Vagina (tissue), 2 donors: ENCODE results near the gene CX3CL1. TPM values are rescaled to one million over a fixed set of nuclear protein-coding genes. Genes with fewer than 3 reads are reported as not detected.
A peak's percentile ranks its signal among the peaks of the same experiment; 100 is the strongest.

Experiments
- DNase-seq, 2 donors: peaks; one replicate each; pipeline ENCODE4 v3.0.0-alpha.2; 2017; ENCODE audit errors: extremely low spot score in 2 of 2
- H3K27ac ChIP-seq: fragments of 200-600 bp; sonication (generic); one replicate; pipeline ENCODE4 v1.5.1; 2019
- H3K27me3 ChIP-seq: fragments of 200-600 bp; sonication (generic); one replicate; pipeline ENCODE4 v1.5.1; 2019
- H3K36me3 ChIP-seq, 2 donors: fragments of 200-600 bp; sonication (generic); one replicate each; pipeline ENCODE4 v1.5.1; 2017 to 2019
- H3K4me1 ChIP-seq: fragments of 200-600 bp; sonication (generic); one replicate; pipeline ENCODE4 v1.5.1; 2019
- H3K4me3 ChIP-seq, 2 donors: fragments of 200-600 bp; sonication (generic); 1 replicate in 1 of 2; 2 replicates in 1 of 2; pipeline ENCODE4 v1.5.1; 2016 to 2019
- H3K9me3 ChIP-seq: fragments of 200-600 bp; sonication (generic); one replicate; pipeline ENCODE4 v1.5.1; 2019
- CTCF ChIP-seq, 3 experiments: fragments of 450-650 bp in 2 of 3; fragments of 200-600 bp in 1 of 3; sonication (generic) in 1 of 3; IDR thresholded peaks; one replicate each; pipeline ENCODE4 v1.5.1; 2017 to 2019; ENCODE audit warnings: antibody characterized with exemption in 3 of 3, mild to moderate bottlenecking in 2 of 3, moderate library complexity in 2 of 3
- POLR2A ChIP-seq, 2 donors: fragments of 450-650 bp; IDR thresholded peaks; one replicate each; pipeline ENCODE4 v1.6.1; 2017; ENCODE audit warnings: antibody characterized with exemption in 2 of 2, mild to moderate bottlenecking in 2 of 2, moderate library complexity in 2 of 2
- POLR2AphosphoS5 ChIP-seq, 2 donors: sonication (generic); formaldehyde crosslinking; IDR thresholded peaks; one replicate each; pipeline ENCODE4 v1.9.0; 2017; ENCODE audit warnings: antibody characterized with exemption in 2 of 2, mild to moderate bottlenecking in 2 of 2, low read depth in 1 of 2; ENCODE audit not compliant: insufficient read depth in 1 of 2
- intact Hi-C: fragments of 100-400 bp; cut with DNase I; formaldehyde crosslinking; loops from one replicate; pipeline ENCODE4 v1.15.1; 2023
- total RNA-seq: library from RNA; depleted of rRNA; stranded (reverse); fragments of >200 nt; gene quantifications from one replicate; pipeline ENCODE4 v1.2.3, GENCODE V29; 2016

The CX3CL1 gene
- total RNA-seq, 1 donor from 2014 or later = 24.8 TPM

- no peak for TF ChIP-seq POLR2A (IDR thresholded peaks at IDR 0.05)
- no peak for TF ChIP-seq CTCF (IDR thresholded peaks at IDR 0.05)
- no peak for TF ChIP-seq POLR2AphosphoS5 (IDR thresholded peaks at IDR 0.05; ENCODE audit: insufficient read depth in 1 of 2, low read depth in 1 of 2)
- Histone ChIP-seq H3K36me3 (no peaks in the 10 kb centered on the region), H3K9me3 (no peaks in the 10 kb centered on the region), H3K27me3 (no peaks in the 10 kb centered on the region), H3K4me3 (no peak overlapping the region), H3K4me1 (peaks cover 40% of the 10 kb centered on the region), H3K27ac (no peak overlapping the region)
- intact Hi-C loops = no loop called here
- no peak for DNase-seq
These were observed 10.4 kb downstream of the CX3CL1 start for GRCh38 chr16:57382535-57383275.

- H3K27me3 ChIP-seq = no peaks in the 10 kb centered on the region
- intact Hi-C loops = no loop called here
- no peaks in the 10 kb centered on the region for H3K9me3 ChIP-seq
- TF ChIP-seq CTCF (IDR thresholded peaks at IDR 0.05) (no peak), POLR2A (IDR thresholded peaks at IDR 0.05) (no peak), POLR2AphosphoS5 (IDR thresholded peaks at IDR 0.05; ENCODE audit: insufficient read depth in 1 of 2, low read depth in 1 of 2) (no peak)
- DNase-seq = no peak
- H3K36me3 ChIP-seq = no peaks in the 10 kb centered on the region
- H3K4me3 ChIP-seq = no peak overlapping the region
- peak overlapping the region; percentile 29 for H3K27ac ChIP-seq
- H3K4me1 ChIP-seq = peaks cover 40% of the 10 kb centered on the region
These were observed 11.3 kb downstream of the CX3CL1 start for GRCh38 chr16:57383276-57384247.

- intact Hi-C loops = no loop called here
These were observed 12.2 kb downstream of the CX3CL1 start for GRCh38 chr16:57384248-57385070.

GRCh38 chr16:57385083-57385482 is 12.8 kb downstream of the CX3CL1 start:
- Histone ChIP-seq H3K9me3 (no peaks in the 10 kb centered on the region), H3K4me1 (peaks cover 40% of the 10 kb centered on the region), H3K27ac (no peak overlapping the region), H3K27me3 (no peaks in the 10 kb centered on the region), H3K4me3 (no peak overlapping the region), H3K36me3 (no peaks in the 10 kb centered on the region)
- TF ChIP-seq POLR2A (IDR thresholded peaks at IDR 0.05) (no peak), CTCF (IDR thresholded peaks at IDR 0.05) (no peak), POLR2AphosphoS5 (IDR thresholded peaks at IDR 0.05; ENCODE audit: insufficient read depth in 1 of 2, low read depth in 1 of 2) (no peak)
- DNase-seq = no peak
- intact Hi-C loops = no loop called here

More at GRCh38 chr16:57384248-57385070, 12.2 kb downstream of the CX3CL1 start:
- no peak for DNase-seq
- no peaks in the 10 kb centered on the region for H3K9me3 ChIP-seq
- H3K36me3 ChIP-seq = no peaks in the 10 kb centered on the region
- TF ChIP-seq CTCF (IDR thresholded peaks at IDR 0.05) (no peak), POLR2AphosphoS5 (IDR thresholded peaks at IDR 0.05; ENCODE audit: insufficient read depth in 1 of 2, low read depth in 1 of 2) (no peak), POLR2A (IDR thresholded peaks at IDR 0.05) (no peak)
- H3K4me3 ChIP-seq = no peak overlapping the region
- H3K27ac ChIP-seq = peak overlapping the region; percentile 29
- no peaks in the 10 kb centered on the region for H3K27me3 ChIP-seq
- H3K4me1 ChIP-seq = peaks cover 40% of the 10 kb centered on the region
